Natural killer cell (primary cell): ENCODE data around the gene ASIC3. TPM values are rescaled to one million over a fixed set of nuclear protein-coding genes. Genes with fewer than 3 reads are reported as not detected.

Experiments used
- ATAC-seq, 3 donors: fragments of 150-1000 bp in 2 of 3; fragments of 200-7000 bp in 1 of 3; cut with Tn5 transposase; 1 replicate in 1 of 3; 2 replicates in 2 of 3; pipeline ENCODE4 v1.10.0; 2021; ENCODE audit warnings: mild to moderate bottlenecking in 2 of 3, moderate library complexity in 2 of 3
- DNase-seq, 2 donors: peaks; one replicate each; pipeline versions ENCODE4 v3.0.0 to v3.0.0-alpha.2; 2013 to 2021; ENCODE audit warnings: mixed read lengths in 1 of 2
- H3K27ac ChIP-seq: one replicate; pipeline ENCODE4 v1.5.1; 2013; ENCODE audit warnings: mild to moderate bottlenecking, low read length
- H3K27me3 ChIP-seq: one replicate; pipeline ENCODE4 v1.6.1; 2013; ENCODE audit warnings: low read length; ENCODE audit not compliant: control insufficient read depth, insufficient read depth
- H3K36me3 ChIP-seq: one replicate; pipeline ENCODE4 v1.6.1; 2013; ENCODE audit warnings: low read length; ENCODE audit not compliant: control insufficient read depth, insufficient read depth
- H3K4me1 ChIP-seq: one replicate; pipeline ENCODE4 v1.6.1; 2013; ENCODE audit warnings: low read length; ENCODE audit not compliant: control insufficient read depth, insufficient read depth
- H3K4me3 ChIP-seq: one replicate; pipeline ENCODE4 v1.5.1; 2013; ENCODE audit warnings: low read length
- H3K9me3 ChIP-seq: one replicate; pipeline ENCODE4 v1.6.1; 2013; ENCODE audit warnings: low read length; ENCODE audit not compliant: control insufficient read depth, insufficient read depth
- H3K27ac Mint-ChIP-seq, 2 donors: one replicate each; pipeline ENCODE4 v1.8.0; 2022; ENCODE audit warnings: mild to moderate bottlenecking in 2 of 2, mixed read lengths in 2 of 2, moderate library complexity in 1 of 2
- H3K27me3 Mint-ChIP-seq, 2 donors: one replicate each; pipeline ENCODE4 v1.8.0; 2022; ENCODE audit warnings: low read depth in 2 of 2, mixed read lengths in 2 of 2
- H3K36me3 Mint-ChIP-seq: one replicate; pipeline ENCODE4 v1.8.0; 2022; ENCODE audit warnings: mixed read lengths
- H3K4me1 Mint-ChIP-seq, 2 donors: one replicate each; pipeline ENCODE4 v1.8.0; 2022; ENCODE audit warnings: mixed read lengths in 2 of 2
- H3K4me3 Mint-ChIP-seq: one replicate; pipeline ENCODE4 v1.8.0; 2022; ENCODE audit warnings: mild to moderate bottlenecking, moderate library complexity, mixed read lengths
- H3K9me3 Mint-ChIP-seq, 2 donors: one replicate each; pipeline ENCODE4 v1.8.0; 2022; ENCODE audit warnings: mixed read lengths in 2 of 2
- WGBS: methylation state at CpG from one replicate; pipeline ENCODE4 v1.1.7; 2013; ENCODE audit warnings: missing lambda C conversion rate; ENCODE audit not compliant: insufficient coverage; 5-methylcytosine and 5-hydroxymethylcytosine counted together
- intact Hi-C: fragments of 100-400 bp; cut with micrococcal nuclease; formaldehyde crosslinking; loops from one replicate; pipeline ENCODE4 v1.14.2; 2022
- total RNA-seq, 4 donors: library from RNA; stranded (reverse); fragments of 120-200 nt in 1 of 4; gene quantifications; one replicate each; pipeline versions ENCODE4 v1.2.3 to v1.2.4, GENCODE V29; 2013 to 2022
- TF ChIP-seq, protein P1 (sequence below): fragments of 200-600 bp; IDR thresholded peaks from one replicate; pipeline ENCODE4 v1.8.0; 2022; ENCODE audit warnings: antibody characterized with exemption

Gene ASIC3
- total RNA-seq, 3 donors from 2014 or later (not counting 1 experiment from before 2014, with no cell fraction given), result 5.7 to 7.9 (median 5.9) TPM

DNA sequence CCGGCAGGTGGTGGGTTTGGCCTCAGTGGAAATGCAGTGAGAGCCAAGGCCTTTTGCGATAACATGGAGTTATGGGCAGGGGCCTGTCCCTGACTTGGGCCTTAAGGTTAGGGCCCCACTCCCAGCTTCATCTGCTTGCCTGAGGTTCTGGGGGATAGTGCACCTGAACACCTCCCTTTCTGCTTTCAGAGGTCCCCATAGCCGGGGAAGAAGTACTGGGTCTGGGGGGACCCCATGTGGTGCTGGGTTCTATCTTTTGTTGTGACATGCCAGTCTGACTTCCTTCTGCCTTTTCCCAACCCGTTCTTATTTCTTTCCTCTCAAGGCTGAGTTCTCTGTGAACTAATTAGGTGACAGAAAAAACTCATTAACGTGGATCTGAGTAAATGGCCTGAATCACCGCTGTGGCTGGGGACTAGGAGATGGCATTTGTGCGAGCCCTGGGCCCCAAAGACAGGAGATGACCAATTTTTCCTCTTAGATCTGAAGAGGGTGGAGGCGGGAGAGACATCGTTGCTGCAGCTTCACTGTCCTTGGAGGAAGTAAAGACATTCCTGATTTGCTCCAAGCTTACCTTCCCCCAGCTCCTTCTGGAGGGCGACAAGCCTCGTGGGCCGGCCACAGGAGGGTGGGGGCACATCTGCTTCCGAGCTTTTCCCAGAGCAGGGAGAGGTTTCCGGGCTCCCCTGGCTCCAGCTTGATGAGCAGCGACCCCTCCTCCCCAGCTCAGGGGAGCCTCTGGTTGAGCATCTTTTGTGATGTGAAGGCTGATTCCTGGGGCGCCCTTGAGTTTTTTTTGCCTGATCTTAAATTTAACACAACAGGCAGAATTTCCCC is 39.9 kb downstream of the ASIC3 start:
- H3K36me3 Mint-ChIP-seq, result no peaks in the 10 kb centered on the region
- H3K4me3 ChIP-seq, result peak overlapping the region; percentile 37
- H3K27me3 Mint-ChIP-seq, result no peaks in the 10 kb centered on the region
- intact Hi-C loops, result no loop called here
- H3K27ac Mint-ChIP-seq, result peak overlapping the region; percentile 45 to 80
- WGBS, result 38% methylated on average over 15 of the region's 16 CpGs
- H3K4me3 Mint-ChIP-seq, result peak overlapping the region; percentile 74
- peak overlapping the region; percentile 62 for H3K27ac ChIP-seq
- peaks cover 50% of the 10 kb centered on the region for H3K4me1 ChIP-seq
- H3K4me1 Mint-ChIP-seq, result peaks cover 42 to 48% of the 10 kb centered on the region in 2 donors
- H3K9me3 ChIP-seq, result no peaks in the 10 kb centered on the region
- TF ChIP-seq, protein P1, sequence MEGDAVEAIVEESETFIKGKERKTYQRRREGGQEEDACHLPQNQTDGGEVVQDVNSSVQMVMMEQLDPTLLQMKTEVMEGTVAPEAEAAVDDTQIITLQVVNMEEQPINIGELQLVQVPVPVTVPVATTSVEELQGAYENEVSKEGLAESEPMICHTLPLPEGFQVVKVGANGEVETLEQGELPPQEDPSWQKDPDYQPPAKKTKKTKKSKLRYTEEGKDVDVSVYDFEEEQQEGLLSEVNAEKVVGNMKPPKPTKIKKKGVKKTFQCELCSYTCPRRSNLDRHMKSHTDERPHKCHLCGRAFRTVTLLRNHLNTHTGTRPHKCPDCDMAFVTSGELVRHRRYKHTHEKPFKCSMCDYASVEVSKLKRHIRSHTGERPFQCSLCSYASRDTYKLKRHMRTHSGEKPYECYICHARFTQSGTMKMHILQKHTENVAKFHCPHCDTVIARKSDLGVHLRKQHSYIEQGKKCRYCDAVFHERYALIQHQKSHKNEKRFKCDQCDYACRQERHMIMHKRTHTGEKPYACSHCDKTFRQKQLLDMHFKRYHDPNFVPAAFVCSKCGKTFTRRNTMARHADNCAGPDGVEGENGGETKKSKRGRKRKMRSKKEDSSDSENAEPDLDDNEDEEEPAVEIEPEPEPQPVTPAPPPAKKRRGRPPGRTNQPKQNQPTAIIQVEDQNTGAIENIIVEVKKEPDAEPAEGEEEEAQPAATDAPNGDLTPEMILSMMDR, result no peak
- no peaks in the 10 kb centered on the region for H3K27me3 ChIP-seq
- H3K9me3 Mint-ChIP-seq, result no peaks in the 10 kb centered on the region
- no peaks in the 10 kb centered on the region for H3K36me3 ChIP-seq
- DNase-seq (no peak), ATAC-seq (no peak)

DNA sequence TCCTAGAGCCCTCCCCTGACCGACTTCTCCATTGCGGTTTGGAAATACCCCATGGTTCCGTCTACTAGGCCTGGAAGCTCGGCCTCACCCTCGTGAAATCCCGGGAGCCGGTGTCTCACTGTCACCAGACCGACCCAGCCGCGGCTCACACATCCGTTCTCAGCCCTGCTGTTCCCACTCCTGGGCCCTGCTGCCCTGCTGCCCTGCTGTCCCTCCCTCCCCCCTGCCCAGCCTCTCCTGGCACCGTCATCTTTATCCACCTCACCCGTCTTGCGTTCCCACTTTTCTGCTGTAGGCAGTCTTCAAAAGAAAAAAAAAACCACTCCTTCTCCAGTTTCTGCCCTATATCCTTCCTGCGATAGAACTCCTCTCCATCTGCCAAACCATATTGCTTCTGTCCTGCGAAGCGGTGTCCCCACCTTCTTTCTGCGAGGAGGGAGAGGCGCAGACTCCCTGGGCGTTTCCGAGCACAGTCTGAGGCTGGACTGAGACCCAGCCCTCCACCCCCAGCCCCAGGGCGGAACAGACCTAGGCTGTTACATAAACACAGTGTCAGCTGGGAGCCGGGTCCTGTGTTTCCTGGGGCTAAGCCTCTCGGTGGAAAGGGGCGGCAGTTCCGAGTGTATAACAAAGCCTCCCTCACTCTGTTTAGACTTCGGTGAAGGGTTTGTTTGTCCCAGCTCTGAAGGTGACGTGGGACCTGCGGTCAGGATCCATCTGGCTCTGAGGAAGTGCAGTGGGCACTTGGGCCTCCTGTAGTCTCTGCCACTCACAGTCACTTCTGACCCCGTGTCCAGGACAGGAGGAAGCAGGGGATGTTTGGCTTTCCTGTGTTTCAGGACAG is 40.7 kb downstream of the ASIC3 start:
- intact Hi-C loops, result no loop called here
- peak overlapping the region; percentile 45 to 74 for H3K27ac Mint-ChIP-seq
- DNase-seq (peak in 1 of 2 donors; percentile 49), ATAC-seq (peak in 2 of 3 donors; percentile 12 to 42)
- Histone ChIP-seq H3K27me3 (no peaks in the 10 kb centered on the region), H3K36me3 (no peaks in the 10 kb centered on the region), H3K4me1 (peaks cover 43% of the 10 kb centered on the region), H3K4me3 (no peak overlapping the region), H3K27ac (peak overlapping the region; percentile 62), H3K9me3 (no peaks in the 10 kb centered on the region)
- 30% methylated on average over 30 of the region's 30 CpGs for WGBS
- TF ChIP-seq, protein P1, result no peak
- peaks cover 35 to 44% of the 10 kb centered on the region in 2 donors for H3K4me1 Mint-ChIP-seq
- no peaks in the 10 kb centered on the region for H3K9me3 Mint-ChIP-seq
- no peaks in the 10 kb centered on the region for H3K27me3 Mint-ChIP-seq
- H3K36me3 Mint-ChIP-seq, result no peaks in the 10 kb centered on the region
- H3K4me3 Mint-ChIP-seq, result peak overlapping the region; percentile 74

DNA sequence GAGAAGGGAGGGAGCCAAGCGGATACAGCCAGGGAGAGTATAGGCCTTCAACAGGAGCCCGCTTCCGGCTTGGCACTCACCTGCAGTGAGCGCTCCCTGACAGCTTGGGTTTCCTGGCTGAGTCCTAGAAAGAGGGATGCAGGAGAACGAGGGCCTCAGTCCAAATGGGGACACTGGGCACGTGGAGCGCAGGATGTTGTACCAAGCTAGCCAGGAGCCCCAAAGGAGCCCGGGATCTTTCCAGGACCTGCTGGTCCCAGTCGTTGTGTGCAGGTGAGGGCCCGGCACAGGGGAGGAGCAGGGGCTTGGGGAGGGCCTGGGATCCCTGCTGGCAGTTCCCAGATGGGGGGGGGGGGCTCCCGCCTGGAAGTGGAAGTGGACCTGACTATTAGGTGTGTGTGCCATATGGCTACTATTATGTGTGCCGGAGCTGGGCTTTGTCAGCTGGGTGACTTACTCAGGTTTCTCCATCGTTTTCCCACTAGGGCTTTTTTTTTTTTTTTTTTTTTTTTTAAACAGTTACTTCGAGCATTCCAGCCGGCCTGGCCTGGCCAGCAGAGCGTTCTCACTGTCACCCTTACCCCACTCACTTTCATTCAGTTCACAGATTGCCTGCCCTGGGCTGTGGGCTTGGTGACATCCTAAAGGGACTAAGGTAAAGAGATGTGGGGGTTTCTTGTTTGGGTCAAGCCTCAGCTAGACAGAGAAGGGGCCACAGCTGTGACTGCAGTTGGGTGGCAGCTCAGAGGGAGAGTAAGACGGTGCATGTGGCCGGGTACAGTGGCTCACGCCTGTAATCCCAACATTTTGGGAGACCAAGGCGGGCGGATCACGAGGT is 41.8 kb downstream of the ASIC3 start:
- ATAC-seq (no peak), DNase-seq (no peak)
- no peak overlapping the region for H3K4me3 Mint-ChIP-seq
- no peak overlapping the region for H3K27ac ChIP-seq
- H3K9me3 ChIP-seq, result no peaks in the 10 kb centered on the region
- no peaks in the 10 kb centered on the region for H3K27me3 ChIP-seq
- H3K36me3 Mint-ChIP-seq, result no peaks in the 10 kb centered on the region
- H3K36me3 ChIP-seq, result no peaks in the 10 kb centered on the region
- H3K4me1 ChIP-seq, result peaks cover 43% of the 10 kb centered on the region
- TF ChIP-seq, protein P1, result no peak
- 92% methylated on average over 18 of the region's 22 CpGs for WGBS
- intact Hi-C loops, result no loop called here
- no peaks in the 10 kb centered on the region for H3K27me3 Mint-ChIP-seq
- H3K4me1 Mint-ChIP-seq, result peaks cover 28 to 37% of the 10 kb centered on the region in 2 donors
- H3K9me3 Mint-ChIP-seq, result no peaks in the 10 kb centered on the region
- H3K4me3 ChIP-seq, result no peak overlapping the region
- H3K27ac Mint-ChIP-seq, result no peak overlapping the region
